ENCODE results near the gene BEND7. TPM values are rescaled to one million over a fixed set of nuclear protein-coding genes. Genes with fewer than 3 reads are reported as not detected.

The BEND7 gene
- total and polyA plus RNA-seq, 2 of the 4 experiments (the other 2 are of a cell fraction), result 2.3 to 3.5 TPM

- no peak overlapping the region for H3K4me2 ChIP-seq (ENCODE audit: low read depth, low read length)
- H4K91ac ChIP-seq (ENCODE audit: insufficient read depth, low read depth, low read length), result no peak overlapping the region
- H3K4ac ChIP-seq (ENCODE audit: low read depth, low read length), result no peak overlapping the region
- DNase-seq, result no peak
- peaks cover 4% of the 10 kb centered on the region for H3K36me3 ChIP-seq (ENCODE audit: control insufficient read depth, insufficient read depth, low read length)
- H2BK120ac ChIP-seq (ENCODE audit: low read depth, low read length), result no peak overlapping the region
- no peak for ATAC-seq (ENCODE audit: low read depth)
- no peak overlapping the region for H4K5ac ChIP-seq (ENCODE audit: low read depth, low read length)
- dilution Hi-C loops (cut with HindIII; ENCODE audit: low sequenced_read_pairs, unreplicated experiment), result no loop called here
- no peaks in the 10 kb centered on the region for H3K9me1 ChIP-seq (ENCODE audit: insufficient read depth, low read length)
- TF ChIP-seq CTCF (conservative IDR thresholded peaks at IDR 0.05; ENCODE audit: low read depth, low read length) (no peak), BHLHE40 (IDR thresholded peaks at IDR 0.05; ENCODE audit: low read depth, low read length) (no peak), CEBPB (IDR thresholded peaks at IDR 0.05; ENCODE audit: low read depth, low read length) (no peak), SMC3 (IDR thresholded peaks at IDR 0.05; ENCODE audit: low read depth, low read length) (no peak), MXI1 (IDR thresholded peaks at IDR 0.05; ENCODE audit: borderline replicate concordance, low read depth, low read length) (no peak)
- TF ChIP-seq, protein P1, sequence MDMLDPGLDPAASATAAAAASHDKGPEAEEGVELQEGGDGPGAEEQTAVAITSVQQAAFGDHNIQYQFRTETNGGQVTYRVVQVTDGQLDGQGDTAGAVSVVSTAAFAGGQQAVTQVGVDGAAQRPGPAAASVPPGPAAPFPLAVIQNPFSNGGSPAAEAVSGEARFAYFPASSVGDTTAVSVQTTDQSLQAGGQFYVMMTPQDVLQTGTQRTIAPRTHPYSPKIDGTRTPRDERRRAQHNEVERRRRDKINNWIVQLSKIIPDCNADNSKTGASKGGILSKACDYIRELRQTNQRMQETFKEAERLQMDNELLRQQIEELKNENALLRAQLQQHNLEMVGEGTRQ (IDR thresholded peaks at IDR 0.05; ENCODE audit: low read depth, low read length), result no peak
- TF ChIP-seq, protein P2, sequence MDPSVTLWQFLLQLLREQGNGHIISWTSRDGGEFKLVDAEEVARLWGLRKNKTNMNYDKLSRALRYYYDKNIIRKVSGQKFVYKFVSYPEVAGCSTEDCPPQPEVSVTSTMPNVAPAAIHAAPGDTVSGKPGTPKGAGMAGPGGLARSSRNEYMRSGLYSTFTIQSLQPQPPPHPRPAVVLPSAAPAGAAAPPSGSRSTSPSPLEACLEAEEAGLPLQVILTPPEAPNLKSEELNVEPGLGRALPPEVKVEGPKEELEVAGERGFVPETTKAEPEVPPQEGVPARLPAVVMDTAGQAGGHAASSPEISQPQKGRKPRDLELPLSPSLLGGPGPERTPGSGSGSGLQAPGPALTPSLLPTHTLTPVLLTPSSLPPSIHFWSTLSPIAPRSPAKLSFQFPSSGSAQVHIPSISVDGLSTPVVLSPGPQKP (IDR thresholded peaks at IDR 0.05; ENCODE audit: borderline replicate concordance, low read depth, low read length), result no peak
- no peak overlapping the region for H2BK5ac ChIP-seq (ENCODE audit: low read depth, low read length, poor library complexity, severe bottlenecking)
- H3K27ac ChIP-seq (ENCODE audit: insufficient read depth, low read length), result no peak overlapping the region
- H4K20me1 ChIP-seq (ENCODE audit: insufficient read depth, low read length), result no peaks in the 10 kb centered on the region
- no peak overlapping the region for H3K18ac ChIP-seq (ENCODE audit: low read depth, low read length)
- 60% methylated on average over 1 of the region's 8 CpGs; no CpG with 5 or more reads in 1 of the 2 experiments for WGBS, 2 experiments (ENCODE audit: extremely low coverage in 2 of 2, insufficient read length in 1 of 2)
- H3K79me1 ChIP-seq (ENCODE audit: low read depth in 1 of 2, low read length in 2 of 2), result no peaks in the 10 kb centered on the region
- H3K23ac ChIP-seq (ENCODE audit: low read depth, low read length), result no peak overlapping the region
- in situ Hi-C loops (cut with MboI; ENCODE audit: low sequenced_read_pairs), result no loop called here
- no peak overlapping the region for H4K8ac ChIP-seq (ENCODE audit: low read depth in 2 of 2, low read length in 2 of 2)
- no peak overlapping the region for H2AK5ac ChIP-seq (ENCODE audit: low read depth, low read length)
- BruUV-seq (replicated peaks), result no TSS peak
- no peak overlapping the region for H2AFZ ChIP-seq (replicated peaks; ENCODE audit: low read length, poor library complexity)
- no peak overlapping the region for H3K14ac ChIP-seq (replicated peaks; ENCODE audit: low read depth, low read length)
- H3K56ac ChIP-seq (ENCODE audit: extremely low read depth, insufficient read depth, low read length), result no peak overlapping the region
- no peak overlapping the region for H2AK9ac ChIP-seq (replicated peaks; ENCODE audit: low read depth, low read length, poor library complexity)
- intact Hi-C loops (cut with micrococcal nuclease), result no loop called here
- no peaks in the 10 kb centered on the region for H3K4me1 ChIP-seq (ENCODE audit: control insufficient read depth, insufficient read depth, low read length)
- POLR2A ChIA-PET (ENCODE audit: unreplicated experiment), result no interaction called here
- H3K4me3 ChIP-seq (ENCODE audit: insufficient read depth, low read depth, low read length), result no peak overlapping the region
- H2BK20ac ChIP-seq (ENCODE audit: low read depth, low read length), result no peak overlapping the region
- no peaks in the 10 kb centered on the region for H3K27me3 ChIP-seq (ENCODE audit: control insufficient read depth, insufficient read depth, low read length)
- no peak overlapping the region for H2BK15ac ChIP-seq (ENCODE audit: low read depth, low read length)
- H3K9me3 ChIP-seq (ENCODE audit: control insufficient read depth, insufficient read depth, low read length), result no peaks in the 10 kb centered on the region
- H3K9ac ChIP-seq (ENCODE audit: low read depth, low read length), result no peak overlapping the region
- CTCF ChIA-PET, result no interaction called here
These were observed 83.0 kb downstream of the BEND7 start for GRCh38 chr10:13445656-13446400.

Data from IMR-90 (cell line).